GM23338 (cell line): ENCODE data around the gene NRP1. TPM values are rescaled to one million over a fixed set of nuclear protein-coding genes. Genes with fewer than 3 reads are reported as not detected.

Experiments used
- ATAC-seq: fragments of 200-7000 bp; cut with Tn5 transposase; 3 replicates; pipeline ENCODE4 v1.9.1; 2020
- DNase-seq: peaks from one replicate; pipeline ENCODE4 v3.0.0-alpha.2; 2015; ENCODE audit warnings: low spot score
- H2AFZ ChIP-seq: fragments of 200-600 bp; sonication (generic); 2 replicates; pipeline ENCODE4 v1.8.0; 2016; ENCODE audit warnings: antibody characterized with exemption, mild to moderate bottlenecking, moderate library complexity
- H3F3A ChIP-seq: fragments of 200-600 bp; sonication (generic); replicated peaks from 2 replicates; pipeline ENCODE4 v1.8.0; 2017; ENCODE audit warnings: antibody characterized with exemption, mixed run types, low read depth
- H3K27ac ChIP-seq: fragments of 200-600 bp; sonication (generic); 2 replicates; pipeline ENCODE4 v1.6.1; 2016; ENCODE audit warnings: low read depth
- H3K27me3 ChIP-seq: fragments of 200-600 bp; sonication (generic); 2 replicates; pipeline ENCODE4 v1.8.0; 2016; ENCODE audit warnings: mild to moderate bottlenecking, mixed run types, moderate library complexity; ENCODE audit not compliant: insufficient read depth
- H3K36me3 ChIP-seq: fragments of 200-600 bp; sonication (generic); 2 replicates; pipeline ENCODE4 v1.8.0; 2016; ENCODE audit warnings: mild to moderate bottlenecking; ENCODE audit not compliant: insufficient read depth
- H3K4me1 ChIP-seq: fragments of 200-600 bp; sonication (generic); 2 replicates; pipeline ENCODE4 v1.8.0; 2016; ENCODE audit warnings: mild to moderate bottlenecking, moderate library complexity; ENCODE audit not compliant: insufficient read depth
- H3K4me2 ChIP-seq: fragments of 200-600 bp; sonication (generic); 2 replicates; pipeline ENCODE4 v1.7.1; 2017; ENCODE audit warnings: mixed run types
- H3K4me3 ChIP-seq: fragments of 200-600 bp; sonication (generic); 2 replicates; pipeline ENCODE4 v1.6.1; 2016; ENCODE audit warnings: mixed run types
- H3K79me2 ChIP-seq: fragments of 200-600 bp; sonication (generic); replicated peaks from 2 replicates; pipeline ENCODE4 v1.8.0; 2017; ENCODE audit warnings: mild to moderate bottlenecking; ENCODE audit not compliant: insufficient read depth
- H3K9me2 ChIP-seq: fragments of 200-600 bp; sonication (generic); 2 replicates; pipeline ENCODE4 v1.8.0; 2017; ENCODE audit not compliant: insufficient read depth
- H4K20me1 ChIP-seq: fragments of 200-600 bp; sonication (generic); replicated peaks from 2 replicates; pipeline ENCODE4 v1.8.0; 2017; ENCODE audit warnings: mild to moderate bottlenecking; ENCODE audit not compliant: insufficient read depth
- H3K27ac Mint-ChIP-seq: 2 replicates; pipeline ENCODE4 v1.8.0; 2020; ENCODE audit warnings: inconsistent platforms, mild to moderate bottlenecking, moderate library complexity, mixed read lengths
- H3K27me3 Mint-ChIP-seq: 3 replicates; pipeline ENCODE4 v1.8.0; 2022; ENCODE audit warnings: low read depth, mild to moderate bottlenecking, moderate library complexity, mixed read lengths, inconsistent platforms; ENCODE audit not compliant: insufficient read depth, poor library complexity
- H3K36me3 Mint-ChIP-seq: 3 replicates; pipeline ENCODE4 v1.8.0; 2021; ENCODE audit warnings: low read depth, mild to moderate bottlenecking, inconsistent platforms, moderate library complexity, mixed read lengths
- H3K4me1 Mint-ChIP-seq: 3 replicates; pipeline ENCODE4 v1.8.0; 2020; ENCODE audit warnings: mild to moderate bottlenecking, inconsistent platforms, mixed read lengths
- H3K4me3 Mint-ChIP-seq: 3 replicates; pipeline ENCODE4 v1.8.0; 2021; ENCODE audit warnings: moderate library complexity, mild to moderate bottlenecking, inconsistent platforms, mixed read lengths
- H3K9me3 Mint-ChIP-seq: 3 replicates; pipeline ENCODE4 v1.8.0; 2020; ENCODE audit warnings: moderate library complexity, mild to moderate bottlenecking, inconsistent platforms, mixed read lengths
- CTCF ChIP-seq, 2 experiments: fragments of 200-600 bp in 1 of 2; sonication (generic) in 1 of 2; conservative IDR thresholded peaks; 2 replicates each; pipeline versions ENCODE4 v1.5.1 to v1.6.1; 2016 to 2017; ENCODE audit warnings: antibody characterized with exemption in 2 of 2, low read depth in 2 of 2, mild to moderate bottlenecking in 2 of 2, moderate library complexity in 1 of 2
- ETS1 ChIP-seq: IDR thresholded peaks from 2 replicates; pipeline ENCODE4 v1.6.1; 2016; ENCODE audit warnings: antibody characterized with exemption
- EZH2phosphoT487 ChIP-seq: fragments of 200-600 bp; sonication (generic); IDR thresholded peaks from one replicate; pipeline ENCODE4 v1.8.1; 2018; ENCODE audit warnings: antibody characterized with exemption; ENCODE audit not compliant: unreplicated experiment
- JUNB ChIP-seq: IDR thresholded peaks from one replicate; pipeline ENCODE4 v1.6.1; 2016; ENCODE audit warnings: antibody characterized with exemption; ENCODE audit not compliant: unreplicated experiment
- REST ChIP-seq: IDR thresholded peaks from one replicate; pipeline ENCODE4 v1.6.1; 2018; ENCODE audit warnings: antibody characterized with exemption; ENCODE audit not compliant: unreplicated experiment
- ZNF114 ChIP-seq: fragments of 250-450 bp; sonication (Bioruptor Pico); IDR thresholded peaks from 2 replicates; pipeline ENCODE4 v1.5.0; 2020; ENCODE audit warnings: mild to moderate bottlenecking, moderate library complexity
- polyA plus RNA-seq: library from polyadenylated mRNA; unstranded; fragments of >200 nt; fragmentation: Nextera tagmentation; extraction: Ambion mirVana; gene quantifications from 2 replicates; pipeline ENCODE4 v1.2.1, GENCODE V29; 2016
- total RNA-seq: library from RNA; depleted of rRNA; stranded (reverse); fragments of >200 nt; shearing (Covaris generic); gene quantifications from 2 replicates; pipeline ENCODE4 v1.2.3, GENCODE V29; 2014

The NRP1 gene
- total and polyA plus RNA-seq, 2 experiments from 2014 or later = 2.9 to 3.5 TPM

GRCh38 chr10:33174674-33175434, 159.6 kb downstream of the NRP1 start:
- ATAC-seq = no peak
- no peak overlapping the region for H3K27ac Mint-ChIP-seq

More at GRCh38 chr10:33174674-33175434, 159.6 kb downstream of the NRP1 start:
- peaks cover 16% of the 10 kb centered on the region for H3K4me1 Mint-ChIP-seq
- H3K36me3 ChIP-seq = no peaks in the 10 kb centered on the region
- peak overlapping the region; percentile 1; the same call in 1 of the 2 replicates for H2AFZ ChIP-seq
- no peak overlapping the region for H3K4me3 Mint-ChIP-seq
- no peaks in the 10 kb centered on the region for H4K20me1 ChIP-seq
- no peaks in the 10 kb centered on the region for H3K9me3 Mint-ChIP-seq
- H3K27me3 Mint-ChIP-seq = peaks cover 1% of the 10 kb centered on the region
- no peaks in the 10 kb centered on the region for H3K36me3 Mint-ChIP-seq
- TF ChIP-seq REST (no peak), JUNB (no peak), ETS1 (no peak), CTCF (conservative IDR thresholded peaks at IDR 0.05; ENCODE audit: low read depth in 2 of 2) (no peak), ZNF114 (CRISPR knock-in tag) (no peak), EZH2phosphoT487 (no peak)
- H3K27me3 ChIP-seq = no peaks in the 10 kb centered on the region
- H3K79me2 ChIP-seq = no peaks in the 10 kb centered on the region
- H3K4me3 ChIP-seq = no peak overlapping the region
- no peak overlapping the region for H3K4me2 ChIP-seq
- H3K9me2 ChIP-seq = no peaks in the 10 kb centered on the region
- H3K27ac ChIP-seq = no peak overlapping the region
- DNase-seq = no peak
- peaks cover 16% of the 10 kb centered on the region for H3K4me1 ChIP-seq
- H3F3A ChIP-seq = no peaks in the 10 kb centered on the region
